Measurements from ENCODE around the gene SOX1.

The SOX1 gene

DNA sequence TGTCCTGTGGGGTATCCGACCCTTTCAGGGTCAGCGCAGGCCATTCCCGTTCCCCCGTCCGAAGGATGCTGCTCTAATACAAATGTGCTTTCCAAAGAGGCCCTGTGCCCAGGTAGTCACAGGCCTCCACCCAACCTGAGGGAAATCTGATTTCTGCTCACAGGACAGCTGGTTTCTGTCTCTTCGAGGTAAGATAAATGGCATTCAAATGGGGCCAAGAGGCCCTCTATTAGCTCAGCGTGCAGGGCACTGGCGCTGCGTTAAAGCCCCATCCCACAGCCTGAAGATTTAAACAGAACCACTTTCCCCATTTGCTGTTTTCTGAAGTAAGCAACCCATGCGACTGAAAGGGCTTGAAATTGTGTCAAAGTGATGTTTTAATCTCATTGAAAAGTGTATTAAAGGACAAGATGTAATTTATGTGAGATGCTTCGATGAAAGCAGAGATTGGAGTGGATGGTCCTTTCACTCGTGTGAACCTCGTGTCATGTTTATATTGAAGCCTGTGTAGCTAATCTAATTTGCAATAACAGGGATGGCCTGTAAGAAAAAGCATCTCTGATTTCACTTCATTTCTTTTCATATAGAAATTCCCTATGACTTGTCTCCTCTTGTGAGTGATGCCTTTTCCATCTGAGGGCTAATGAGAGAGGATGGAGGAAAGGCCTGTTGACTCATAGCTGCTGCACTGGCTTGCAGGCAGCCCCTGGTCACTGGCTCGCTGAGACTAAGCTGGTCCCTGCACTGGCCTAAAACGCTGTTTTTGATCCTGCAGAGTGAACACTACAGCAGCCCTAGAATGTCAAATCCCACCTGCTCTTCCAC, 7.3 kb upstream of the SOX1 start:
- peak; percentile 65 for DNase-seq

DNA sequence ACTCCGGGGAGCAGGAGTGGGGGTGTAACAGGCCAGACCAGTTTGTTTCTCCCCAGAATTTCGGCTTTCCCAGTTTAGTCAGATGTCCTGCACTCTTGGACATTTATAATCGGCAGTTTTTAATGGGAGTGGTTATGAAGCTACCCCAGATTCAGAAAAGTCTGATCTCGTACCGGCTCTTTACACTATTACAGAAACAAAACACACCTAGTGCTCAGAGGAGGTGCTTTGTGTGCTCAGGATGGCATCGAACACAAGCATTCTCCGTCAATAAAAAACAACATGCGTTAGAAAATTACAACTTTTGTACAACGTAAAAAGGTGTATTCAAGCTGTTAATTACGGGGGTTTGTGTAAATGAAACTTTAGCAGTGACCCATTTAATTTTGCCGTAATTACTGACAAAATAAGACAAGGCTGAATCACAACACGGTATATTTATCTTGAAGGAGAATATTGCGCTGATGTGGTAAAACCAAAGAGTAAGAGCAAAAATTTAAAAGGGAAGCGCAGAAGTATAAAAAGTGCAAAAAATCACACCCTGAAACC, 6.6 kb upstream of the SOX1 start:
- DNase-seq = peak; percentile 49

DNA sequence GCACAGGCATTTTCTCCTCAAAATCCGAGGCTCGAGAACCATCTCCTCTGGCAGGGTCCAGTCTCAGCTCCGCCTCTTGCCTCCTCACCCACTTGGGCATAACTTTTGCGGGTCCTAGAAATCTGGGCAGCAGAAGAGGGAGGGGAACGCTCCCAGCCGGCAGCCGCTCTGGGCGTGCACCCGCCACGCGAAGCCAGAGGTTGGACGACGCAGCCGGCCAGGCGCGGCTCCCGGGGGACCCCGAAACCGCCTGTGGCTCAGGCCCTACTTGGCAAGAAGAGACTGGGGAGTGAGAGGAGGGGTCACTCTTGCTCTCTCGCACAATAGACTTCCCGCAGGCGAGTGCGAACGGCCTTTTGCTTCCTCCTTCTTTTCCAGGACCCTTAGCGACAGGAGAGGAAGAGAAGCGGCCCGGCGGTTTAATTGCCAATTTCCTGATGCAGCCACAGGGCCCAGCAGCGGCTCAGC, 6.0 kb upstream of the SOX1 start:
- peak; percentile 62 for DNase-seq

DNA sequence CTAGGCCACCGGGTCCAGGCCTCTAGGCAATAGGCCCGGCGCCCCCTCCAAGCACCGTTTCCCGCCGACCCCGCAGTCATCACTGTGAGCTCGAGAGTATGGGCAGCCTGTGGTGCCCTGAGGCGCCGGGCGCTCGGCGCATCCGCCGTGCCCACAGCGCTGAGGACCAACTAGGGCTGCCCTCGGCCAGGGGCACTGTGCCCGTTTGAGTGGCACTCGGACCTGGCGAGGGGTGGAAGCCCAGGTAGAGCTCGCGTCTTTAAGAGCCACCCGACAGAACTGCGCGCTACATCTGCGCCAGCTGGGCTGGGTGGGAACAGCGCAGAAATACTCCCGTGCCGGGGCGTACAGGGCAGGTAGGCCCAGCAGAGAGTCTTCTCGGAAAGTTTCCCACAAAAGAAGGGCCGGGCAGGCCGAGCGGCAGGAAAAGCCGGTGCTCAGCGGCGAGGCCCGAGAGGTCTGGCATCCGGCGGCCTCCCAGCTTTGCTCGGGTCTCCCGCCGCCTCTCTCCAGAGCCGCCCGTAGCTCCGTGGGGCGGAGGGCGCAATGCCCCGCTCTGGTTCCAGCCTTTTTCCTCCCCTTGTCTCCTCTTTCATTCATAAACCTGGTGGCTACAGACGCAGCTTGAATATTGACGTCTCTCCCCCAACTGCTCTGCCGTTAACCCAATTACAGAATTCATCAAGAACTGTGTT, 5.4 kb upstream of the SOX1 start:
- DNase-seq = peak; percentile 55

DNA sequence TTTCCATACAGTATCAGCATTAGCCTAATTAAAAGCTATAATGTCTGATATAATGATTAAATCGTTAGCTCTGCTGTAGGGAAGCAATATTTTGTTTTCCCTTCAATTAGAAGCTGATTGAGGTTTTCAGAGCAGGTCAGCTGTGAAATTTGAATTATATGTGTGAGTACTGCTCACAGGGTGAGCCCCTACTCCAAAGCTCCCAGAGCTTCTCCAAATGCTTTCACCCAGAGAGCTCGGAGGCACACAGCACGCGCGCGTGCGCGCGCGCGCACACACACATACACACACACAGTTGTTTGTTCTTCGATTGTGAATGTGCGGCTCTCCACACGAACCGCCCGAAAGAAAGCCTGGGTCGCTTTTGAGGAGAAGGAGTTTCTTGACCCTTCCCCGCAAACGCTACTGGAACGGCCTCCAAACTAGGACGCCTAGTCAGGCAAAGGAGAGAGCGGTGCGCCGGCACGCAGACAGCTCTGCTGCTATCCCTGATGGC, 4.8 kb upstream of the SOX1 start:
- DNase-seq = peak; percentile 65

DNA sequence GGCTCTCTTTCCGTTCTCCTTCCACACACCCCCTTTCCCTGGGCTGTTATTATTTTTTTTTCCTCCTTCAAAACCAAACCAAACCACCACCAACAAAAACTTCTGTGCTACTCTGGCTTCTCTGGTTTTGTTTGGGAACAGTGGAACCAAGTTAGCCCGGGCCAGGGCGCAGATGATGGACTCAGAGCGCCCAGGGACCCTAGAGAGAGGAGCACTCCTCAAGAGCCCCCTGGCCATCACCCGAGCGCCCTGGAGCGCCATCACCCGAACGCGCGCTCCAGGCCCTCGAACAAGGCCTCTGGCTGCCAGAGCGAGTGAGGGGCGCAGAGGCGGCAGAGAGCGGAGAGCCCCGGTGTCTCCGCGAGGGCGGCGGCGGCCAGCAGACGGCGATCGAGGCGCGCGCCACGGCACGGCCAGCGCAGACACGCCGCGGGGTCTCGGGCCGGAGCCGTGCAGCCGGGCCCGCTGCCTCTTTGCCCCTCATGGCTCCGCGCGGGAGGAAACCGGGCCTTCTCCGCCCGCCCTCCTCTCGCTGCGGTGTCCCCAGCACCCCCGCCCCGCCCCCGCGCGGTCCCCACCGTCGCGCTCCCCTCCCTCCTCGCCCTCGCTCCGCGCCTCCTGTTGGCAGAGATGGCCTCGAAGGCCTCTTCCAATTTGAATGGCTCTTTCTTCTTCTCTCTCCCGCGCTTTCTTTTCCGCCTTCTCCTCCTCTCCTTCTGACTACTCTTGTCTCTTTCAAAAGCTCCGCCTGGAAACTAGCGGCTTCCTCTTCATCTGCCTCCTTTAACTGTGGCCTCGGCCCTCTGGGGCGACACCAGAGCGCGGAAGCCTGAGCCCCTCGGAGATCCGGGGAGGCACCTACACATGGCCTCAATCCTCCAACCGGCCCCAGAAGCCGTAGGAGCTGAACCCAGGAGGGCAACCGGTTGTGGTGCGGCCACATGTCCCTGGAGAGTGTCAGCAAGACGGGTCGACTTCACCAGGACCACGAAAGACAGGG, 4.1 kb upstream of the SOX1 start:
- peak; percentile 67 for DNase-seq

DNA sequence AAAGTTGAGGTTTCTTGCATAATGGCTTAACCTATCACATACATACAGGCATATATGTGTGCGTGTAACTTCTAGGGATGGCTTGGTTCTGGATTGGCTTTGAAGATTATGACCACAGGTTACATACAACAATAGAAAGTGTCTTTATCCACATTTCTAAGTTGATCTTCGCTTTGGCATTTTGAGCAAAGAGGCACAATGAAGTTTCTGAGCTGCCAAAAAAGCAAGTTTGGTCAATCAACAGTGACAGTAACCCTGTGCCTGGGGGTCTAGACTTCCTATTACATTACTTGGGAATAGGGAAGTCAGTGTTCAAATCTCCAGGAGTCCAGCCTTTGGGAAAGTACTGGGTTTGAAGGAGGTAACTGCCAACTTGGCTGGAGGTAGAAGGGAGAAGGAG, 3.1 kb upstream of the SOX1 start:
- no peak for DNase-seq

DNA sequence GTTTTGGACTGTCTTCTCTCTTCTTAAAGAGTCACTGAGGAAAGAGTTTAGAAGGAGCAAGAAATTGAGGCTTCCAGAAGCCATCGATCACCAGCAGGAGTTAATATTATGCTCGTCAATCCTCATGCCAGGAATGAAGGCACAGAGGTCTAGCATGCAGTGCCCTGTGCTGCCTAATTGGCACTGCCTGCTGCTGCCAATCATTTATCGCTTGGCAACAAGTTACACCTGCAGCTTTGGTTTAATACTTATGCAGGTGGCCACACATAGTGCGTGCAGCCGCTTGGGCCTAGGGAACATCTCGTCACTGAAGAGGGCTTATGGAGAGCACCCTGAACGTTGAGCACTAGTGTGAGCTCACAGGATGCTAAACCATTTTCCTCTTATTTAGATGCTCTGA, 2.7 kb upstream of the SOX1 start:
- peak; percentile 84 for DNase-seq

DNA sequence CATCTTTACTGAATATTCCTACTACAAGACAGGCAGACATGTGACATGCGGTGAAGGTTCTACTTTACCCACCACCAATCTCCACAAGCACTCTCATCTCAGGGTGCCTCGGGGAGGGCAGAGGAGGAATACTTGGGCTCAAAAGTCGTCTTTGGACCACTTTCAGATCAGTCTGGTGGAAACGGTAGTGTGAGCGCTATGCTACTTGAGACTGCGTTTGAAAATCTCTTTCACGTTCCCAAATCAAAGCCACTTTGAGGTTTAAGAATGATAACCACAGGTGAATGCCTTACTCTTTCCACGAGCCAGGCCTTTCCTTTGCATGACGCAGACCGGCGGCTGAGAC, 1.5 kb upstream of the SOX1 start:
- peak; percentile 64 for DNase-seq

DNA sequence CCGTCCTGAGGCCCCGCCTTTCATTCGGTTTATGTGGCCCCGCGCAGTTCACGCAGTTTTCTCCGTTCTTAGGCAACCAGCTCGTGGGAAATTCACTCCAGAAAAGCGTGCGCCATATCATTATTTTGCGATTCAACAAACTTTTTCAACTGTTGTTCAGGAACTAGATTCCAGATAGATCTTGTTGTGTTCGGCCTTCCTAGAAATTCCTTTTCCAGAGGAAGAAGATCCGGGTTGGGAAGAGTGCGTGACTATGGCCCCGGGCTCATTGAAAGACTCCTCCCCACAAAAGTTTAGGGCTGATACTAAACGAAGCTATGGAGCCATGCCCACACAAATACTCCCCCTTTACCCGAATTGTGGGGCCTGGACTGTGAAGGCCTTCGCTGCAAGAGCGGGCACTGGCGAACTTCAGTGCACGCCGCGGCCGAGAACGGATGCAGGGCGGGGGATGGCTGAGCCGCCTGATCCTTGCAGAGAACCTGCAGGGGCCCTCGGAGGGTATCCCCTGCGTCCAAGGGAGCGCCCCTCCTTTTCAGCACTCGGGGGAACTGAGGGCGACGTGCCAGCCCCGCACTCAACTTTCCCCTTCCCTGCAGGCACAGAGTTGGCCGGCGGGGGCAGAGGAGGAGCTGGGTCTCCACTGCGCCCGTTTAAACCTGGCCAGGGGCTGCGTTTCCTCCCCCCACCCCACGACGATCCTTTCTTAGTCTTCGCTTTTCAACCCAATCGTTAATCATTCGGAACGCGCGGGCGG, 904 bp upstream of the SOX1 start:
- DNase-seq = no peak

DNA sequence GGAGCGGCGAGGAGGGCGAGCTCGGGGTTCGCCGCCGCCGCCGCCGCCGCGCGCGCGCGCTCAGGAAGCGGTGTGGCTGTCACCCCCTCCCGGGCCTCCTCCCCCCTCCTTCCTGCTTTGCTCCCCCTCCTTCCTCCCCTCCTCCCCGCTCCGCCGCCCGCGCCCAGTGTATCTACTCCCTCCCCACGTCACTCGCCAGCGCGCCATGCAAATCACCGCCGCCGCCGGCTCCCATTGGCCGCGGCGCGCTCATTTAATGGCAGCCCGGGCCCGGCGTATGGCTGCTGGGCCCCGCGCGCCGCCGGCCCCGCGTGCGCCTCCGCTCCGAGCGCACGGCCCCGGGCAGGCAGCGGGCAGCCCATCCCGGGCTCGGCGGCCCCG, 335 bp upstream of the SOX1 start:
- peak; percentile 99 for DNase-seq

DNA sequence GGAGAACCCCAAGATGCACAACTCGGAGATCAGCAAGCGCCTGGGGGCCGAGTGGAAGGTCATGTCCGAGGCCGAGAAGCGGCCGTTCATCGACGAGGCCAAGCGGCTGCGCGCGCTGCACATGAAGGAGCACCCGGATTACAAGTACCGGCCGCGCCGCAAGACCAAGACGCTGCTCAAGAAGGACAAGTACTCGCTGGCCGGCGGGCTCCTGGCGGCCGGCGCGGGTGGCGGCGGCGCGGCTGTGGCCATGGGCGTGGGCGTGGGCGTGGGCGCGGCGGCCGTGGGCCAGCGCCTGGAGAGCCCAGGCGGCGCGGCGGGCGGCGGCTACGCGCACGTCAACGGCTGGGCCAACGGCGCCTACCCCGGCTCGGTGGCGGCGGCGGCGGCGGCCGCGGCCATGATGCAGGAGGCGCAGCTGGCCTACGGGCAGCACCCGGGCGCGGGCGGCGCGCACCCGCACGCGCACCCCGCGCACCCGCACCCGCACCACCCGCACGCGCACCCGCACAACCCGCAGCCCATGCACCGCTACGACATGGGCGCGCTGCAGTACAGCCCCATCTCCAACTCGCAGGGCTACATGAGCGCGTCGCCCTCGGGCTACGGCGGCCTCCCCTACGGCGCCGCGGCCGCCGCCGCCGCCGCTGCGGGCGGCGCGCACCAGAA, 1.1 kb downstream of the SOX1 start:
- DNase-seq = peak; percentile 54

DNA sequence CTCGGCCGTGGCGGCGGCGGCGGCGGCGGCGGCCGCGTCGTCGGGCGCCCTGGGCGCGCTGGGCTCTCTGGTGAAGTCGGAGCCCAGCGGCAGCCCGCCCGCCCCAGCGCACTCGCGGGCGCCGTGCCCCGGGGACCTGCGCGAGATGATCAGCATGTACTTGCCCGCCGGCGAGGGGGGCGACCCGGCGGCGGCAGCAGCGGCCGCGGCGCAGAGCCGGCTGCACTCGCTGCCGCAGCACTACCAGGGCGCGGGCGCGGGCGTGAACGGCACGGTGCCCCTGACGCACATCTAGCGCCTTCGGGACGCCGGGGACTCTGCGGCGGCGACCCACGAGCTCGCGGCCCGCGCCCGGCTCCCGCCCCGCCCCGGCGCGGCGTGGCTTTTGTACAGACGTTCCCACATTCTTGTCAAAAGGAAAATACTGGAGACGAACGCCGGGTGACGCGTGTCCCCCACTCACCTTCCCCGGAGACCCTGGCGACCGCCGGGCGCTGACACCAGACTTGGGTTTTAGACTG, 1.7 kb downstream of the SOX1 start:
- peak; percentile 49 for DNase-seq

DNA sequence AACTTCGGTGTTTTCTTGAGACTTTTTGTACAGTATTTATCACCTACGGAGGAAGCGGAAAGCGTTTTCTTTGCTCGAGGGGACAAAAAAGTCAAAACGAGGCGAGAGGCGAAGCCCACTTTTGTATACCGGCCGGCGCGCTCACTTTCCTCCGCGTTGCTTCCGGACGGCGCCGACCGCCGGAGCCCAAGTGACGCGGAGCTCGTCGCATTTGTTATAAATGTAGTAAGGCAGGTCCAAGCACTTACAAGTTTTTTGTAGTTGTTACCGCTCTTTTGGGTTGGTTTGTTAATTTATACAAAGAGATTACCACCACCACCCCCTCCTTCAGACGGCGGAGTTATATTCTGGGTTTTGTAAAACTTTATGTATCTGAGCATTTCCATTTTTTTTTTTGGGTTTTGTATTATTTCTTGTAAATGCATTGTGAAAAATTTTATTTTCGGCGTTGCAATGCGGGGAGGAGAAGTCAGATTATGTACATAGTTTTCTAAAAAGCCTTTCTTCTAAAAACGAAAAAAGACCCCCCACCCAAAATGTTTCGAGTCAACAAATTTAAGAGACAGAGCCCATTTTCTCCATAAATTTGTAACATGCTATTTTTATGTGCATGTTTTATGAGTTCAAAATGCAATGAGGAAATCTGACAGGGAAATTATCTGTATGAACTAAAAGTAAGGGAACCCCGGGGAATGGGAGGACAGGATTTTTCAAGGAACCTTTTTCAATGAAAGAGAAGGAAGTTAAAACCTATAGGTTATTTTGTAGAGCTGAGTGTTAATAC, 2.3 kb downstream of the SOX1 start:
- peak; percentile 58 for DNase-seq

DNA sequence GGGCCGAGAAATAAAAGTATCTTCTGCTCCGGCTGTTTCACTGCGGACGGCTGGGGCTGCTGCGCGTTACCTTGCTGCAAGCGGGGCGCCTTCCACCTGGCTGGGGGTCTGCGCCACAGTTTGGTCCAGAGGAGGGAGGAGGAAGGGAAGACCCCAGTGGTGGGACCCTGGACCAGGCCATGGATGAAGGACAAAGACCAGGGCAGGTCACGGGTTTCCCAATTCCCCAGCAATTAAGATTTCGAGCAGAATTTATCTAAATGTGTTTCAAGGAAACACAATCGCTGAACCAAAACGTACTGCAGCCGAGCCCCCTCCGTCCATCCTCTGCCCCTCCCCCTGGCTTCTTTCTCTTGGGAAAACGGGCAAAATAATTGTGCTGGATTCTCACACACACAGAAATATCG, 2.9 kb downstream of the SOX1 start:
- DNase-seq = peak; percentile 82

DNA sequence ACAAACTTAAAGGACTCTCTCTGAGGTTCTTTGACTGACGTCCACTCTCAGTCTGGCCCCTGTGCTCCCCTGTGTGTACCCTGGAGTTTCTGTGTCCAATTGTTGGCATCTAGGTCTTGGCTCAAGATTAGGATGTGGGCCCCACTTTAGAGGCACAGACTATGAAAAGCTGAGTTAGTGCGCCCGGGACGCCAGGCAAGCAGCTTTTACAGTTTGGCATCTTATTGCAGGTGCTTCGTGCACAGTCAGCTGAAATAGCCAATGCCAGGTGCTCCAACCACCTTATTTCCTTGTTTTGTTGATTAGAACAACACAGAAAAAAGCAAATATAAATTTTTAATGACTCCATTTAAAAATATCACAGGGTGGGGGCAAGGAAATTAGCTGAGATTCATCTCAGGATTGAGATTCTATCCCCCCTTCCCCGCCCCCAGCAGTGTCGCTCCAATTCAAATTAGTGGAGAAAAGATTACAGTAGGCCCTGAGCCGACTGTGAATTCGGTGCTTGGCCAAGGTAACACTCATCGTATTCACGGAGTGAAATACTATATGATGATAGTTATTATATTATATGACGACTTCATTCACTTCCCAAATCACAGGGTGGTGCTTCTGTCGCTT, 4.3 kb downstream of the SOX1 start:
- DNase-seq = peak; percentile 84

DNA sequence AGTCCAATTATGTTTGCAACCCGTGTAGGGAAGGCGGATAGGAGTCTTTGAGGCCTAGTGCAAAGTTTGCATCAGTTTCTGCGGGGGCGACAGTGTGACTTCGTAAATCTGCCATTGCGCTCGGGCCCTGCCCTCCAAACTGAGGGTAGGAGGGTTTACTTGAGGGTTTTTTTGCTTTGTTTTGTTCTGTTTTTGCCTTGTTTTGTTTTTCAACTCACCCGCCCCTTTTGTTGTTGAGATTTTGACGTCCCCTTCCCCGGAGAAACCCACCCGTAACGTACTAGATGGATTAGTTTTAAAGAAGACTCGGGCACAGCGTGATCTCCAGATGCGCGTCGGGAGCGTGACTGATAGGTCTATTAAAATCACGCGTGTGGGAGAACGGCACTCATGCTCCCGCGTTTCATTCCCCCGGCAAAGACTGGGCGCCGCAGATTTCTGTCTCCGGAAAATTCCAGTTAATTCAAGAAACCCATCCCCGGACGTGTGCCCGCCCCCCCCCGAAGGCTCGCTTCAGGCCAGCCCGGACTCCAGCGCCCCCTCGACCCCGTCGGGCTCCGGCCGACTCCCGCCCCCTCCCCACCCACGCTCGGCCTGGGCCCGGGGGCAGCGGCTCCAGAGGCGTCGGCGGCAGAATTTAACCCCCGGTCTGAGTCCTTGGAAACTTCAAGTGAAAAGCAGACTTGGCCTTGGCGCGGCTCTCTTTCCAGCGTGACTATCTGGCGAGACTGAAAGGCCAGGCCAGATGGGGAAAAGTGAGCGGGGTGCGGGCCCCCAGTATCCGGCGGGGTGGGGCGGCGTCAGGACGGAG, 5.0 kb downstream of the SOX1 start:
- DNase-seq = peak; percentile 86

DNA sequence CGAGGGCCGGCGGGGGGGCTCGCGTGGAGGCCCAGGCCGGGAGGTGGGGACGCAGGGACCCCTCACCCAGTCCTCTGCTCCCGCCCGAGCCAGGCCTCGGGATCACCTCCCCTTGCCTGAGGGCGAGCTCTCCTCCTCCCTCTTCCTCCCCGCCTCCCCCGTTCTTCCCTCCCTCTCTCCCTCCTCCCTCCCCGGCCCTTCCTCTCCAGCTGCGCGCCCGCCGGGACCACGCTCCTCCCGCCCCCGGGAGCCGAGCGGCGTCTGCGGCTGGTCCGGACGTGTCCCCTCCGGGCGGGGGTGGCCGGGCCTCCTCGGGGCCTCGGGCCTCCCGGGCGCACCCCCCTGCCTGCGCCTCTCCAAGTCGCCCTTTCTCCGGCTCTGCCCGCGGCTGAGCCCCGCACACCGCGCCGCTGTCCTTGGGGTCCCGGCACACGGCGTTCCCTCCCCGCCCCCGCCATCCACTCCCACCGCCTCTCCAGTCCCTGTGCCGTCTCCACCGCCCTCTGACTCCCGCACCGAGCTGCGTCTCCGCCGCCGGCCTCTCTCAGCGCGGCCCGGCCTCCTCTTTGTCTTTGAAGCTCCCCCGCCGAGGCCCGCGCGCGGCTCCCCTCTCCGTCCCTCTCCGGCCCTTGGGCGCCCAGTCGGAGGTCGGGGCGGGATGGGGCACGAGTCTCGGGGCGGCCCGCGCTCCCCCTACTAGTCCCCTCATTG, 5.7 kb downstream of the SOX1 start:
- peak; percentile 92 for DNase-seq
